GM10266 (cell line): ENCODE data around the gene MRFAP1L1.

Experiments
- DNase-seq: peaks from one replicate; pipeline ENCODE4 v3.0.0; 2012; ENCODE audit errors: extremely low spot score
- CTCF ChIP-seq: IDR thresholded peaks from 2 replicates; pipeline ENCODE4 v1.5.1; 2012; ENCODE audit warnings: mild to moderate bottlenecking, low read depth; ENCODE audit not compliant: control insufficient read depth, insufficient read depth; ENCODE audit errors: missing control alignments

The MRFAP1L1 gene

DNA sequence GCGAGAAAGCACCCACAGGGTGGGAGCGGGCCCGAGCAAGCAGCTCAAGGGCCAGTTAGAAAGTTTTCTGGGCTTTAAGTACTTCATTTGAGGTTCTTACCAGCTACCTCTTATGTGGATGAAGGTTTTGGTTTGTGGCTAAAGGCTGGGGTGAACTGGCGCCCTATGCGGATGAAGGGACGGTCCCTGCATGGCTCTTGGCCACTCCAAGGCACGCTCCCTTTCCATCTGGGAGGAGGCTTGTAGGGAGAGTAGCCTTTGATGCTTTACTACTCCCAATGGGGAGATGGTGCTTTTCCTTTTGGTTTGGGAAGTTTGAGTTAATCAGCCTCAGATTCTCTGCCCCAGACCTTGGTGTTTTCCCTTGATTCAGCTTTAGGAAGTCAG is 51.5 kb downstream of the MRFAP1L1 start:
- TF ChIP-seq CTCF, result no peak
- DNase-seq, result no peak
